ENCODE measurements around the gene SLC17A9. TPM values are rescaled to one million over a fixed set of nuclear protein-coding genes. Genes with fewer than 3 reads are reported as not detected.
A peak's percentile ranks its signal among the peaks of the same experiment; 100 is the strongest.

Gene SLC17A9
- polyA plus RNA-seq, 3 donors = 0.81 to 31.3 (median 0.82) TPM

DNA sequence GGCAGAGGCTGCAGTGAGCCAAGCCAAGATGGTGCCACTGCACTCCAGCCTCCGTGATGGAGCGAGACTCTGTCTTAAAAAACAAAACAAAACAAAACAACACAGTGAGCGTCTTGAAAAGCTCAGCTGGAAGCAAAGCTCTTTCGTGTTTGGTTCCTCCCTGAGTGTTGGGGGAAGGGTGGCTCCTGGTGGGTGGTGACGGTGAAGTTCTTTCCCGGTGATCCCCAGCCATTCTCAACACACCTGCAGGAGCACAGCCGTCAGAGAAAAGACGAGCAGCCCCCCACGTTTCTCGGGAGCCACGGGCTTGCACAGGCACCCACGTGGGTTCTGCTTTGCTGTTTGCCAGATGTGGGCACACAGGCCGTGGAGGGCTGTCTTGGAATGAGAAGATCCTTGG lies 51.0 kb downstream of the SLC17A9 start:
- Mint-ChIP-seq H3K4me3 (peak overlapping the region in 1 of 2 donors; percentile 79), H3K9me3 (peaks cover 0 to 22% (median 3%) of the 10 kb centered on the region in 7 donors), H3K36me3 (no peaks in the 10 kb centered on the region), H3K4me1 (no peaks in the 10 kb centered on the region), H3K27me3 (ENCODE audit: low read depth in 3 of 3) (peaks cover 76 to 95% (median 79%) of the 10 kb centered on the region in 3 donors), H3K27ac (no peak overlapping the region)
- intact Hi-C loops (cut with micrococcal nuclease) = no loop called here
- Histone ChIP-seq H2AFZ (ENCODE audit: insufficient read depth, low read depth, low read length, poor library complexity, severe bottlenecking) (no peak overlapping the region), H3K9ac (ENCODE audit: insufficient read depth, low read length, poor library complexity, severe bottlenecking) (no peak overlapping the region), H3K4me1 (ENCODE audit: control insufficient read depth in 1 of 2, insufficient read depth in 2 of 2, low read length in 2 of 2) (no peaks in the 10 kb centered on the region), H4K20me1 (ENCODE audit: insufficient read depth, low read length) (no peaks in the 10 kb centered on the region), H3K9me3 (replicated peaks in 1 of 2; ENCODE audit: control insufficient read depth in 1 of 2, insufficient read depth in 1 of 2, low read length in 2 of 2) (peaks cover 4 to 17% of the 10 kb centered on the region in 2 donors), H3K27ac (ENCODE audit: low read depth in 1 of 2, low read length in 2 of 2) (no peak overlapping the region), H3K36me3 (replicated peaks in 1 of 2; ENCODE audit: control insufficient read depth in 1 of 2, insufficient read depth in 2 of 2, low read length in 2 of 2) (no peaks in the 10 kb centered on the region), H3K27me3 (ENCODE audit: control insufficient read depth in 2 of 2, insufficient read depth in 2 of 2, low read length in 2 of 2) (peaks cover 34 to 87% of the 10 kb centered on the region in 2 donors), H3K79me2 (ENCODE audit: insufficient read depth, low read length) (no peaks in the 10 kb centered on the region), H3K4me2 (replicated peaks; ENCODE audit: extremely low read depth, low read length, poor library complexity, severe bottlenecking) (no peak overlapping the region), H3K4me3 (replicated peaks in 1 of 3; ENCODE audit: low read depth in 2 of 3, low read length in 3 of 3) (no peak overlapping the region)
- TF ChIP-seq, protein P1, sequence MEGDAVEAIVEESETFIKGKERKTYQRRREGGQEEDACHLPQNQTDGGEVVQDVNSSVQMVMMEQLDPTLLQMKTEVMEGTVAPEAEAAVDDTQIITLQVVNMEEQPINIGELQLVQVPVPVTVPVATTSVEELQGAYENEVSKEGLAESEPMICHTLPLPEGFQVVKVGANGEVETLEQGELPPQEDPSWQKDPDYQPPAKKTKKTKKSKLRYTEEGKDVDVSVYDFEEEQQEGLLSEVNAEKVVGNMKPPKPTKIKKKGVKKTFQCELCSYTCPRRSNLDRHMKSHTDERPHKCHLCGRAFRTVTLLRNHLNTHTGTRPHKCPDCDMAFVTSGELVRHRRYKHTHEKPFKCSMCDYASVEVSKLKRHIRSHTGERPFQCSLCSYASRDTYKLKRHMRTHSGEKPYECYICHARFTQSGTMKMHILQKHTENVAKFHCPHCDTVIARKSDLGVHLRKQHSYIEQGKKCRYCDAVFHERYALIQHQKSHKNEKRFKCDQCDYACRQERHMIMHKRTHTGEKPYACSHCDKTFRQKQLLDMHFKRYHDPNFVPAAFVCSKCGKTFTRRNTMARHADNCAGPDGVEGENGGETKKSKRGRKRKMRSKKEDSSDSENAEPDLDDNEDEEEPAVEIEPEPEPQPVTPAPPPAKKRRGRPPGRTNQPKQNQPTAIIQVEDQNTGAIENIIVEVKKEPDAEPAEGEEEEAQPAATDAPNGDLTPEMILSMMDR (IDR thresholded peaks at IDR 0.05) = no peak
- 41% methylated on average over 6 of the region's 13 CpGs for WGBS (ENCODE audit: insufficient coverage)
- no peak for DNase-seq

DNA sequence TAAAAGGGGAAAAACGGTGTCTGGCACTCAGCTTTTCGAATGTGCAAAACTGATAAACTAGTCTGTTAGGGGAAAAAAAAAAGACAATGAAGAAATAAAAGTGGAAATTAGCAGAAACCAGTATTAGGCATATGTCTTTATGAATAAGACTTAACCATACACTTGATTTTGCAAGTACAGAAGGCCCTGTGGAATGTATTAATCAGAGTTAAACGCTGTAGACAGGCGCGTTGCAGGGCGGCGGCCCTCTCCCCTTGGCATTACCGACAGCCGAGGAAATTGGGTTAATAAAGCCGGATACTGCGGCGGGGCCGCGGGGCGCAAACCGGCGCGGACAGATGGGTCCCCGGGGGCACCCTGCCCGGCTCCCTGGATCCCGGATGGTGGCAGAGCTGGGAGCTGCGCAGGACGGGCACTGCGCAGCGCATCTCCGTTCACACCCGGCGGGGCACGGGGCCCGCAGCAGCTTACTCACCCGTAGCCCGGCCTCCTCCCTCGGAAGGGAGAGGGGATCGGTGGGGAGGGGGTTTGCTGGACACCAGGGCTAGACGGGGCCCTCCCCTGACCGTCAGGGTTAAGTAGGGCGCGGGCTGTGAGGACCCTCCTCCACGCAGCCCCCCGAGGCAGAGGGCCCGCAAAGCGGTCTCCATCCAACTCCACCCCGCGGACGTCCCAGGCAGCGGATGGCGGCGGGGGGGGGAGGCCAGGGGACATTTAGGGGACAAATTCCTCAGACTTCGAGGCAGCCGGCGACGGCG lies 52.3 kb downstream of the SLC17A9 start:
- peaks cover 78 to 95% (median 86%) of the 10 kb centered on the region in 3 donors for H3K27me3 Mint-ChIP-seq (ENCODE audit: low read depth in 3 of 3)
- Histone ChIP-seq H4K20me1 (ENCODE audit: insufficient read depth, low read length) (no peaks in the 10 kb centered on the region), H3K27ac (ENCODE audit: low read depth in 1 of 2, low read length in 2 of 2) (no peak overlapping the region), H3K4me3 (replicated peaks in 1 of 3; ENCODE audit: low read depth in 2 of 3, low read length in 3 of 3) (no peak overlapping the region), H3K79me2 (ENCODE audit: insufficient read depth, low read length) (no peaks in the 10 kb centered on the region), H3K9me3 (replicated peaks in 1 of 2; ENCODE audit: control insufficient read depth in 1 of 2, insufficient read depth in 1 of 2, low read length in 2 of 2) (peaks cover 0 to 22% of the 10 kb centered on the region in 2 donors), H3K4me1 (ENCODE audit: control insufficient read depth in 1 of 2, insufficient read depth in 2 of 2, low read length in 2 of 2) (peaks cover 5 to 7% of the 10 kb centered on the region in 2 donors), H3K36me3 (replicated peaks in 1 of 2; ENCODE audit: control insufficient read depth in 1 of 2, insufficient read depth in 2 of 2, low read length in 2 of 2) (no peaks in the 10 kb centered on the region), H3K9ac (ENCODE audit: insufficient read depth, low read length, poor library complexity, severe bottlenecking) (no peak overlapping the region), H3K27me3 (ENCODE audit: control insufficient read depth in 2 of 2, insufficient read depth in 2 of 2, low read length in 2 of 2) (peaks cover 43 to 88% of the 10 kb centered on the region in 2 donors), H3K4me2 (replicated peaks; ENCODE audit: extremely low read depth, low read length, poor library complexity, severe bottlenecking) (no peak overlapping the region), H2AFZ (ENCODE audit: insufficient read depth, low read depth, low read length, poor library complexity, severe bottlenecking) (no peak overlapping the region)
- H3K9me3 Mint-ChIP-seq = peaks cover 0 to 21% (median 3%) of the 10 kb centered on the region in 7 donors
- TF ChIP-seq, protein P1 (IDR thresholded peaks at IDR 0.05) = no peak
- H3K36me3 Mint-ChIP-seq = no peaks in the 10 kb centered on the region
- H3K4me3 Mint-ChIP-seq = peak overlapping the region in 1 of 2 donors; percentile 39
- intact Hi-C loops (cut with micrococcal nuclease) = no loop called here
- 1% methylated on average over 29 of the region's 53 CpGs for WGBS (ENCODE audit: insufficient coverage)
- H3K4me1 Mint-ChIP-seq = no peaks in the 10 kb centered on the region
- no peak for DNase-seq
- no peak overlapping the region for H3K27ac Mint-ChIP-seq
